Panc1 (cell line): ENCODE results near the gene NKAIN2.

Experiments
- POLR2AphosphoS5 ChIP-seq: IDR thresholded peaks from 2 replicates; pipeline ENCODE4 v1.6.1; 2012; ENCODE audit warnings: mild to moderate bottlenecking, low read depth, low read length, moderate library complexity
- SIN3A ChIP-seq: IDR thresholded peaks from 2 replicates; pipeline ENCODE4 v1.6.1; 2012; ENCODE audit warnings: low read depth, mild to moderate bottlenecking, low read length, moderate library complexity, borderline replicate concordance; ENCODE audit not compliant: insufficient read depth
- TF ChIP-seq, protein P1 (sequence below): fragments of 450-650 bp; IDR thresholded peaks from 2 replicates; pipeline ENCODE4 v1.5.1; 2017; ENCODE audit warnings: mild to moderate bottlenecking
- TF ChIP-seq, protein P2 (sequence below), 2 experiments: IDR thresholded peaks; 2 replicates each; pipeline ENCODE4 v1.6.1; 2011 to 2012; ENCODE audit warnings: low read depth in 2 of 2, control low read depth in 1 of 2, low read length in 1 of 2, mild to moderate bottlenecking in 1 of 2, moderate library complexity in 1 of 2; ENCODE audit not compliant: insufficient read depth in 1 of 2

DNA sequence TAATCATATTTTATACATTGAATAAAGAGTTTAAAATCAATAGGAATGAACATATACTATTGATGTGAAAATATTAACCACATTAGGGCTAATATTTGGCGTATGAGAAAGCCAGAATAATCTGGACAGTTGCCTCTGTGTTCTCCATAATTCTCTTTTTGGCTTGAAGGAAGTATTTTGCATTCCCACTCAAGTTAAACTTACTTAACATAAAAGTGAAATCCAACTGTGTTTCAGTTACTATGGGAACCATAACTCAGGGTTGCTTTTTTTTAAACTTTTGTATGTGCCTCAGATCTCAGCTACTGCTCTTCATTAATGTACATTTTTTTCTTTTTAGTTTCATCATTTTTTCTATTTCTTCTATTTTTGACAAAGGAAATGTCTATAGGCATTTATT is 479.8 kb downstream of the NKAIN2 start:
- TF ChIP-seq, protein P1, sequence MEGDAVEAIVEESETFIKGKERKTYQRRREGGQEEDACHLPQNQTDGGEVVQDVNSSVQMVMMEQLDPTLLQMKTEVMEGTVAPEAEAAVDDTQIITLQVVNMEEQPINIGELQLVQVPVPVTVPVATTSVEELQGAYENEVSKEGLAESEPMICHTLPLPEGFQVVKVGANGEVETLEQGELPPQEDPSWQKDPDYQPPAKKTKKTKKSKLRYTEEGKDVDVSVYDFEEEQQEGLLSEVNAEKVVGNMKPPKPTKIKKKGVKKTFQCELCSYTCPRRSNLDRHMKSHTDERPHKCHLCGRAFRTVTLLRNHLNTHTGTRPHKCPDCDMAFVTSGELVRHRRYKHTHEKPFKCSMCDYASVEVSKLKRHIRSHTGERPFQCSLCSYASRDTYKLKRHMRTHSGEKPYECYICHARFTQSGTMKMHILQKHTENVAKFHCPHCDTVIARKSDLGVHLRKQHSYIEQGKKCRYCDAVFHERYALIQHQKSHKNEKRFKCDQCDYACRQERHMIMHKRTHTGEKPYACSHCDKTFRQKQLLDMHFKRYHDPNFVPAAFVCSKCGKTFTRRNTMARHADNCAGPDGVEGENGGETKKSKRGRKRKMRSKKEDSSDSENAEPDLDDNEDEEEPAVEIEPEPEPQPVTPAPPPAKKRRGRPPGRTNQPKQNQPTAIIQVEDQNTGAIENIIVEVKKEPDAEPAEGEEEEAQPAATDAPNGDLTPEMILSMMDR: no peak
- TF ChIP-seq, protein P2, sequence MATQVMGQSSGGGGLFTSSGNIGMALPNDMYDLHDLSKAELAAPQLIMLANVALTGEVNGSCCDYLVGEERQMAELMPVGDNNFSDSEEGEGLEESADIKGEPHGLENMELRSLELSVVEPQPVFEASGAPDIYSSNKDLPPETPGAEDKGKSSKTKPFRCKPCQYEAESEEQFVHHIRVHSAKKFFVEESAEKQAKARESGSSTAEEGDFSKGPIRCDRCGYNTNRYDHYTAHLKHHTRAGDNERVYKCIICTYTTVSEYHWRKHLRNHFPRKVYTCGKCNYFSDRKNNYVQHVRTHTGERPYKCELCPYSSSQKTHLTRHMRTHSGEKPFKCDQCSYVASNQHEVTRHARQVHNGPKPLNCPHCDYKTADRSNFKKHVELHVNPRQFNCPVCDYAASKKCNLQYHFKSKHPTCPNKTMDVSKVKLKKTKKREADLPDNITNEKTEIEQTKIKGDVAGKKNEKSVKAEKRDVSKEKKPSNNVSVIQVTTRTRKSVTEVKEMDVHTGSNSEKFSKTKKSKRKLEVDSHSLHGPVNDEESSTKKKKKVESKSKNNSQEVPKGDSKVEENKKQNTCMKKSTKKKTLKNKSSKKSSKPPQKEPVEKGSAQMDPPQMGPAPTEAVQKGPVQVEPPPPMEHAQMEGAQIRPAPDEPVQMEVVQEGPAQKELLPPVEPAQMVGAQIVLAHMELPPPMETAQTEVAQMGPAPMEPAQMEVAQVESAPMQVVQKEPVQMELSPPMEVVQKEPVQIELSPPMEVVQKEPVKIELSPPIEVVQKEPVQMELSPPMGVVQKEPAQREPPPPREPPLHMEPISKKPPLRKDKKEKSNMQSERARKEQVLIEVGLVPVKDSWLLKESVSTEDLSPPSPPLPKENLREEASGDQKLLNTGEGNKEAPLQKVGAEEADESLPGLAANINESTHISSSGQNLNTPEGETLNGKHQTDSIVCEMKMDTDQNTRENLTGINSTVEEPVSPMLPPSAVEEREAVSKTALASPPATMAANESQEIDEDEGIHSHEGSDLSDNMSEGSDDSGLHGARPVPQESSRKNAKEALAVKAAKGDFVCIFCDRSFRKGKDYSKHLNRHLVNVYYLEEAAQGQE (IDR thresholded peaks at IDR 0.05; ENCODE audit: insufficient read depth in 1 of 2, low read depth in 2 of 2, low read length in 1 of 2): no peak
- TF ChIP-seq POLR2AphosphoS5 (no peak), SIN3A (no peak)
